Natural killer cell (primary cell): ENCODE results near the gene TMEM108. TPM values are rescaled to one million over a fixed set of nuclear protein-coding genes. Genes with fewer than 3 reads are reported as not detected.

Experiments used
- ATAC-seq, 3 donors: fragments of 150-1000 bp in 2 of 3; fragments of 200-7000 bp in 1 of 3; cut with Tn5 transposase; 1 replicate in 1 of 3; 2 replicates in 2 of 3; pipeline ENCODE4 v1.10.0; 2021; ENCODE audit warnings: mild to moderate bottlenecking in 2 of 3, moderate library complexity in 2 of 3
- DNase-seq, 2 donors: peaks; one replicate each; pipeline versions ENCODE4 v3.0.0 to v3.0.0-alpha.2; 2013 to 2021; ENCODE audit warnings: mixed read lengths in 1 of 2
- H3K27ac ChIP-seq: one replicate; pipeline ENCODE4 v1.5.1; 2013; ENCODE audit warnings: mild to moderate bottlenecking, low read length
- H3K27me3 ChIP-seq: one replicate; pipeline ENCODE4 v1.6.1; 2013; ENCODE audit warnings: low read length; ENCODE audit not compliant: control insufficient read depth, insufficient read depth
- H3K36me3 ChIP-seq: one replicate; pipeline ENCODE4 v1.6.1; 2013; ENCODE audit warnings: low read length; ENCODE audit not compliant: control insufficient read depth, insufficient read depth
- H3K4me1 ChIP-seq: one replicate; pipeline ENCODE4 v1.6.1; 2013; ENCODE audit warnings: low read length; ENCODE audit not compliant: control insufficient read depth, insufficient read depth
- H3K4me3 ChIP-seq: one replicate; pipeline ENCODE4 v1.5.1; 2013; ENCODE audit warnings: low read length
- H3K9me3 ChIP-seq: one replicate; pipeline ENCODE4 v1.6.1; 2013; ENCODE audit warnings: low read length; ENCODE audit not compliant: control insufficient read depth, insufficient read depth
- H3K27ac Mint-ChIP-seq, 2 donors: one replicate each; pipeline ENCODE4 v1.8.0; 2022; ENCODE audit warnings: mild to moderate bottlenecking in 2 of 2, mixed read lengths in 2 of 2, moderate library complexity in 1 of 2
- H3K27me3 Mint-ChIP-seq, 2 donors: one replicate each; pipeline ENCODE4 v1.8.0; 2022; ENCODE audit warnings: low read depth in 2 of 2, mixed read lengths in 2 of 2
- H3K36me3 Mint-ChIP-seq: one replicate; pipeline ENCODE4 v1.8.0; 2022; ENCODE audit warnings: mixed read lengths
- H3K4me1 Mint-ChIP-seq, 2 donors: one replicate each; pipeline ENCODE4 v1.8.0; 2022; ENCODE audit warnings: mixed read lengths in 2 of 2
- H3K4me3 Mint-ChIP-seq: one replicate; pipeline ENCODE4 v1.8.0; 2022; ENCODE audit warnings: mild to moderate bottlenecking, moderate library complexity, mixed read lengths
- H3K9me3 Mint-ChIP-seq, 2 donors: one replicate each; pipeline ENCODE4 v1.8.0; 2022; ENCODE audit warnings: mixed read lengths in 2 of 2
- CTCF ChIP-seq: fragments of 200-600 bp; IDR thresholded peaks from one replicate; pipeline ENCODE4 v1.8.0; 2022; ENCODE audit warnings: antibody characterized with exemption
- WGBS: methylation state at CpG from one replicate; pipeline ENCODE4 v1.1.7; 2013; ENCODE audit warnings: missing lambda C conversion rate; ENCODE audit not compliant: insufficient coverage; 5-methylcytosine and 5-hydroxymethylcytosine counted together
- intact Hi-C: fragments of 100-400 bp; cut with micrococcal nuclease; formaldehyde crosslinking; loops from one replicate; pipeline ENCODE4 v1.14.2; 2022
- total RNA-seq, 4 donors: library from RNA; stranded (reverse); fragments of 120-200 nt in 1 of 4; gene quantifications; one replicate each; pipeline versions ENCODE4 v1.2.3 to v1.2.4, GENCODE V29; 2013 to 2022

The TMEM108 gene
- total RNA-seq, 3 donors from 2014 or later (not counting 1 experiment from before 2014, with no cell fraction given): not detected

- 96% methylated on average over 3 of the region's 4 CpGs for WGBS
- Histone ChIP-seq H3K9me3 (no peaks in the 10 kb centered on the region), H3K27ac (no peak overlapping the region), H3K36me3 (no peaks in the 10 kb centered on the region), H3K4me3 (no peak overlapping the region), H3K27me3 (no peaks in the 10 kb centered on the region), H3K4me1 (no peaks in the 10 kb centered on the region)
- H3K27ac Mint-ChIP-seq: no peak overlapping the region
- ATAC-seq (no peak), DNase-seq (no peak)
- intact Hi-C loops: no loop called here
- no peak overlapping the region for H3K4me3 Mint-ChIP-seq
- H3K4me1 Mint-ChIP-seq: no peaks in the 10 kb centered on the region
- H3K36me3 Mint-ChIP-seq: no peaks in the 10 kb centered on the region
- no peak for TF ChIP-seq CTCF
- peaks cover 0 to 3% of the 10 kb centered on the region in 2 donors for H3K27me3 Mint-ChIP-seq
- no peaks in the 10 kb centered on the region for H3K9me3 Mint-ChIP-seq
Observed at GRCh38 chr3:133381346-133382109, 343.3 kb downstream of the TMEM108 start.

- H3K27me3 ChIP-seq: no peaks in the 10 kb centered on the region
Observed at GRCh38 chr3:133383175-133383574, 345.0 kb downstream of the TMEM108 start.

GRCh38 chr3:133383741-133384140, 345.6 kb downstream of the TMEM108 start:
- TF ChIP-seq CTCF: no peak
- Histone ChIP-seq H3K9me3 (no peaks in the 10 kb centered on the region), H3K4me1 (no peaks in the 10 kb centered on the region), H3K4me3 (no peak overlapping the region), H3K27me3 (no peaks in the 10 kb centered on the region), H3K36me3 (no peaks in the 10 kb centered on the region), H3K27ac (no peak overlapping the region)
- intact Hi-C loops: no loop called here
- ATAC-seq (no peak), DNase-seq (no peak)
- H3K36me3 Mint-ChIP-seq: no peaks in the 10 kb centered on the region
- no peaks in the 10 kb centered on the region for H3K4me1 Mint-ChIP-seq
- no peak overlapping the region for H3K4me3 Mint-ChIP-seq
- no peak overlapping the region for H3K27ac Mint-ChIP-seq
- 90% methylated on average over 5 of the region's 5 CpGs for WGBS
- no peaks in the 10 kb centered on the region for H3K9me3 Mint-ChIP-seq
- peaks cover 0 to 3% of the 10 kb centered on the region in 2 donors for H3K27me3 Mint-ChIP-seq

More at GRCh38 chr3:133383175-133383574, 345.0 kb downstream of the TMEM108 start:
- TF ChIP-seq CTCF: no peak
- H3K9me3 ChIP-seq: no peaks in the 10 kb centered on the region
- intact Hi-C loops: no loop called here
- DNase-seq (no peak), ATAC-seq (no peak)
- no peaks in the 10 kb centered on the region for H3K4me1 ChIP-seq
- Mint-ChIP-seq H3K36me3 (no peaks in the 10 kb centered on the region), H3K4me1 (no peaks in the 10 kb centered on the region), H3K27me3 (peaks cover 0 to 3% of the 10 kb centered on the region in 2 donors), H3K27ac (no peak overlapping the region), H3K9me3 (no peaks in the 10 kb centered on the region), H3K4me3 (no peak overlapping the region)
- no peak overlapping the region for H3K27ac ChIP-seq
- WGBS: 89% methylated on average over 3 of the region's 3 CpGs
- no peak overlapping the region for H3K4me3 ChIP-seq
- H3K36me3 ChIP-seq: no peaks in the 10 kb centered on the region
